ENCODE results near the gene EIF4B. TPM values are rescaled to one million over a fixed set of nuclear protein-coding genes. Genes with fewer than 3 reads are reported as not detected.
A peak's percentile ranks its signal among the peaks of the same experiment; 100 is the strongest.

EIF4B gene
- total RNA-seq, 1 donor from 2014 or later, result 324 TPM

DNA sequence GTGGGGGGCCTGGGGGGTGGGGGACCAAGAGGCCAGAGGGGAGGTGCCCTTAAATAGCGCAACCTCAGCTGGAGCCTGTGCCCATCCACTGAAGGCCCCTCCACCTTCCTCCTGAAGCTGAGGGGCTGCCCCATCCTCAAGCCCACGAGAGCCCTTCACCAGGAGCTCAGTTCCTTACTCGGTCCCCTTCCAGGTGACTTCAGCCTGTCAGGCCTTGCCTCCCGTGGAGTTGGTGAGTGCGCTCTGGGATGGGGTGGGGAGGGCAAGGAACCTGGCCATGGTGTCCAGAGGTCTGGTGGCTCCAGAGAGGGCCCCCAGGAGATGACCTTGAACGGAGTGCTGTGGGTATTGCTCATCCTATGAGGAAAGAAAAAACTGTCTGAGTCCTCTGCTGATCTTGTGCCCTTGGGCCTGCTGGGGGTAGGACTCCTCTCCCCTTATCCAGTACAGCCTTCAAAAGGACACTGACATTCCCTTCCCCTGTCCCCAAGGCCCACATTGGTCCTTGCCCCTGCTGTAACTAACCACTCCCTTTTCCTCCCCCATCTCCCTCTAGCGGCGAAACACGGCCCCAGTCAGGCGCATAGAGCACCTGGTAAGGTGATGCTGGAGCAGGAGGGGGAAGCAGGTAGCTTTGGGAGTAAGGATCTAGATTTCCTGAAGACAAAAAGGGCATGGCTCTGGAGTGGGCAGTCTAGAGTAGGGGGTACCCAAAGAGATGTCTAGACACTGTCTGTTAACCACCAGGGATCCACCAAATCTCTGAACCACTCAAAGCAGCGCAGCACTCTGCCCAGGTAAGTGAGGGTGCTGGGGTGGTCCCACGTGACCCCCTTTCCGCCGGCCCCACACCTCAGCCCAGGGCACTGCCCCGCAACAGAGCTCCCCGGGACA, 47.2 kb downstream of the EIF4B start:
- peak; percentile 81 for DNase-seq (ENCODE audit: low spot score)
- intact Hi-C loops (cut with DNase I), result no loop called here

DNA sequence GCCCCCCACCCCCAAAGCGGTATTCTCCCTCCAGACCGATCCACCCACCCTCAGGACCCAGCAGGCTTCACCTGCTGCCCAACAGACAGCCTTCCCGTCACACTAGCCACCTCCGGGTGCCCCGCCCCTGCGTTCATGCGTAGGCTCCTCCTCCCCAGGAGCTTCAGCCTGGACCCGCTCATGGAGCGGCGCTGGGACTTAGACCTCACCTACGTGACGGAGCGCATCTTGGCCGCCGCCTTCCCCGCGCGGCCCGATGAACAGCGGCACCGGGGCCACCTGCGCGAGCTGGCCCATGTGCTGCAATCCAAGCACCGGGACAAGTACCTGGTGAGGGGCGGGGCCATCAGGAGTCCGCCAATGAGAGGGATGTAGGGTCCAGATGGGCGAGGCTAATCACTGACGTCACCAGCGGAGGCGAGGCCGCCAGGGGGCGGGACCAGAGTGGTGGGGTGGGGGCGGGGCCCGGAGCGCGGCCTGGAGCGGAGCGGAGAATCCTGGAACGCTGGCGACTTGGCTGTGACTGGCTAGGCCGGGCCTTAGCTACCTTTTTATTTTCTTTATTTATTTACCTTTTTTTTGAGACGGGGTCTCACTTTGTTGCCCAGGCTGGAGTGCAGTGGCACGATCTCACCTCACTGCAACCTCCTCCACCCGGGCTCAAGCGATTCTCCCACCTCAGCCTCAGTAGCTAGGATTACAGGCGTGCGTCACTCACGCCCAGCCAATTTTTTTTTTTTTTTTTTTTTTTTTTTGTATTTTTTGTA, 48.0 kb downstream of the EIF4B start:
- DNase-seq (ENCODE audit: low spot score), result peak; percentile 98
- intact Hi-C loops (cut with DNase I), result no loop called here

DNA sequence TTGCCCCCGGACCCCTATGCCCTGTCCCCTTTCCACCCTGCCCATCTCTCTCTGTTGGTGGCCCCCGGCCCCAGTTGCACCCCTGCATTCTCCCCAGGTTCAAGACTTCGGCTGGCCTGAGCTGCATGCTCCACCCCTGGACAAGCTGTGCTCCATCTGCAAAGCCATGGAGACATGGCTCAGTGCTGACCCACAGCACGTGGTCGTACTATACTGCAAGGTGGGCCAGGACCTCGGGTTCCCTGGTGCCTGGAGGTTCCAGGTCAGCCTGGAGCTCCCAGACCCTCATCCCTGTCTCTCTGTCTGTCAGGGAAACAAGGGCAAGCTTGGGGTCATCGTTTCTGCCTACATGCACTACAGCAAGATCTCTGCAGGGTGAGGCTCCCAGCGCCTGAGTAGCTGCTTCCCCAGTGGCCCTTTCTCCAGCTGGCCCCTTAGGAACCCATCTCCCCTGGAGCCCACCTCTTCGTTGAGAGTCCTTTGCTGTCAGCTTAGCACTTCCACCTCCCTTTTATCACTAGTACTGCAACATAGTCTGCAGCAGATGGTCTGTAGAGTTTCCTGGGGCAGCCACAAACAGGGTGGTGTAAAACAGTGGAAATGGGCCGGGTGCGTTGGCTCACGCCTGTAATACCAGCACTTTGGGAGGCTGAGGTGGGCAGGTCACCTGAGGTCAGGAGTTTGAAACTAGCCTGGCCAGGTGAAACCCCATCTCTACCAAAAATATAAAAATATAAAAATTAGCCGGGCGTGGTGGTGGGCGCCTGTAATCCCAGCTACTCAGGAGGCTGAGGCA, 49.4 kb downstream of the EIF4B start:
- peak; percentile 72 for DNase-seq (ENCODE audit: low spot score)
- intact Hi-C loops (cut with DNase I), result no loop called here

DNA sequence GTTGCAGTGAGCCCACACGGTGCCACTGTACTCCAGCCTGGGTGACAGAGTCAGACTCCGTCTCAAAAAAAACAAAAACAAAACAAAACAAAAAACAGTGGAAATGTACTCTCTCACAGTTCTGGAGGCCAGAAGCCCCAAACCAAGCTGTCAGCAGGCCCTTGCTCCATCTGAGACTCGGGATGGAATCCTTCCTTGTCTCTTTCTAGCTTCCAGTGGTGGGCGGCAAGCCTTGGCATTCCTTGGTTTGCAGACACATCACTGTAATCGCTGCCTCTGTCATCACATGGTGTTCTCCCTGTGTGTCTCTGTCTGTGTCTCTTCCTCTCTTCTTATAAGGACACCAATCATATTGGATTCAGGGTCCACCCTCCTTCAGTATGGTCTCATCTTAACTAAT, 50.0 kb downstream of the EIF4B start:
- DNase-seq (ENCODE audit: low spot score), result no peak
- intact Hi-C loops (cut with DNase I), result no loop called here

DNA sequence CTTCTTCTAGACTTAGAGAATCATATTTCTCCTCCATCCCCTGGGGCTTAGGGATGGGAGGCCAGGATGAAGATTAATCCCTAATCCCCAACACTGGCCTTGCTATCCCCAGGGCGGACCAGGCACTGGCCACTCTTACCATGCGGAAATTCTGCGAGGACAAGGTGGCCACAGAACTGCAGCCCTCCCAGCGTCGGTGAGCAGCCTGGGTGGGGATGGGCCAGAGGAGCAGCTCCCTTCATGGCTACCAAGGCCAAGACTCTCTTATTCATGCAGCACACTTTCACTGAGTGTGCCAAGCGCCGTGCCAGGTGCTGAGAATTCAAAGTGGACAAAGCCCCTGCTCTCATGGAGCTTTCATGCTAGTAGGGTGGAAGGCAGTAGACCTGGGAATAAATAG, 50.6 kb downstream of the EIF4B start:
- intact Hi-C loops (cut with DNase I), result no loop called here
- peak; percentile 27 for DNase-seq (ENCODE audit: low spot score)

DNA sequence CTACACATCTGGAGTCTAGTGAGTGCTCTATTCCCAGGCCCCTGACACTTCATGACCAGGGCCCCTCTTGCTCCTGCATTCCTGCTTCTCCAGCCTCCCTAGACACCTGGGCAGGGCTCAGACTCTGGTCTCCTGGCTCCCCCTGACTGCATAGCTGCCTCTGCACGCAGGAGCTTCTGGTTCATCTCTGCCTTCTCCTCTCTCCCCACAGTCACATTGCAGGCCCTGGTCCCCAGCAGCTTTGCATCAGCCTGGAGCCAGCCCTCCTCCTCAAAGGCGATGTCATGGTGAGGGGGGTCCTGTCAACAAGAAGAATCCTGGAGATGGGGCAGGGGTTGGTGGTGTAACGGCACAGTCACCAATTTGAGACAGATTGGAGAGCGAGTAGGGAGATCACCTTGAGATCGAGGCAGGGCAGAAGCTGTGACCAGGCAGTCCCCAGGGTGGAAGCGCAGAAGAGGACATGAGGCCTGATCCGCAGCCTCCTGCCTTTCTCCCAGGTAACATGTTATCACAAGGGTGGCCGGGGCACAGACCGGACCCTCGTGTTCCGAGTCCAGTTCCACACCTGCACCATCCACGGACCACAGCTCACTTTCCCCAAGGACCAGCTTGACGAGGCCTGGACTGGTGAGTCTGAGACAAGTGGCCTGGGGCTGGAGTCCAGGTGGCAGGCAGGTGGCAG, 51.7 kb downstream of the EIF4B start:
- DNase-seq (ENCODE audit: low spot score), result peak; percentile 70

DNA sequence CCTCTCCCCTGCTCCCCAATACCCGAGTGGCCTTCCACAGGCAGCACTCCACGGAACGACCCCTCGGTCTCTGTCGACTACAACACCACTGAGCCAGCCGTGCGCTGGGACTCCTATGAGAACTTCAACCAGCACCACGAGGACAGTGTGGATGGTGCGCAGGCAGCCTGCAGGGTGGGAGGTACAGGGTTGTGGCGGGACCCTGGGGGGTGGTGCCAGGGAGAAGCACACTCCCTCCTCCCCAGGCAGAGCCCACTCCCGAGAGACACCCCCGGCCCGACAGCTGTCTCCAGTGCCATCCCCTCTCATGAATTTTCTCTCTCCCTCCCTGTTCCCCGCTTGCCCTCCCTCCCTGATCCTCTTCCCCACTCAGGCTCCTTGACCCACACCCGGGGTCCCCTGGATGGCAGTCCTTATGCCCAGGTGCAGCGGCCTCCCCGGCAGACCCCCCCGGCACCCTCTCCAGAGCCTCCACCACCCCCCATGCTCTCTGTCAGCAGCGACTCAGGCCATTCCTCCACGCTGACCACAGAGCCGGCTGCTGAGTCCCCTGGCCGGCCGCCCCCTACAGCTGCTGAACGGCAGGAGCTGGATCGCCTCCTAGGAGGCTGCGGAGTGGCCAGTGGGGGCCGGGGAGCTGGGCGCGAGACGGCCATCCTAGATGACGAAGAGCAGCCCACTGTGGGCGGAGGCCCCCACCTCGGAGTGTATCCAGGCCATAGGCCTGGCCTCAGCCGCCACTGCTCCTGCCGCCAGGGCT, 52.6 kb downstream of the EIF4B start:
- intact Hi-C loops (cut with DNase I), result no loop called here
- no peak for DNase-seq (ENCODE audit: low spot score)

More for the DNA sequence above, 51.7 kb downstream of the EIF4B start:
- intact Hi-C loops (cut with DNase I), result no loop called here

DNA sequence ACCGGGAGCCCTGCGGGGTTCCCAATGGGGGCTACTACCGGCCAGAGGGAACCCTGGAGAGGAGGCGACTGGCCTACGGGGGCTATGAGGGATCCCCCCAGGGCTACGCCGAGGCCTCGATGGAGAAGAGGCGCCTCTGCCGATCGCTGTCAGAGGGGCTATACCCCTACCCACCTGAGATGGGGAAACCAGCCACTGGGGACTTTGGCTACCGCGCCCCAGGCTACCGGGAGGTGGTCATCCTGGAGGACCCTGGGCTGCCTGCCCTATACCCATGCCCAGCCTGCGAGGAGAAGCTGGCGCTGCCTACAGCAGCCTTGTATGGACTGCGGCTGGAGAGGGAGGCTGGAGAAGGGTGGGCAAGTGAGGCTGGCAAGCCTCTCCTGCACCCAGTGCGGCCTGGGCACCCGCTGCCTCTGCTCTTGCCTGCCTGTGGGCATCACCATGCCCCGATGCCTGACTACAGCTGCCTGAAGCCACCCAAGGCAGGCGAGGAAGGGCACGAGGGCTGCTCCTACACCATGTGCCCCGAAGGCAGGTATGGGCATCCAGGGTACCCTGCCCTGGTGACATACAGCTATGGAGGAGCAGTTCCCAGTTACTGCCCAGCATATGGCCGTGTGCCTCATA, 53.3 kb downstream of the EIF4B start:
- intact Hi-C loops (cut with DNase I), result no loop called here
- peak; percentile 71 for DNase-seq (ENCODE audit: low spot score)

DNA sequence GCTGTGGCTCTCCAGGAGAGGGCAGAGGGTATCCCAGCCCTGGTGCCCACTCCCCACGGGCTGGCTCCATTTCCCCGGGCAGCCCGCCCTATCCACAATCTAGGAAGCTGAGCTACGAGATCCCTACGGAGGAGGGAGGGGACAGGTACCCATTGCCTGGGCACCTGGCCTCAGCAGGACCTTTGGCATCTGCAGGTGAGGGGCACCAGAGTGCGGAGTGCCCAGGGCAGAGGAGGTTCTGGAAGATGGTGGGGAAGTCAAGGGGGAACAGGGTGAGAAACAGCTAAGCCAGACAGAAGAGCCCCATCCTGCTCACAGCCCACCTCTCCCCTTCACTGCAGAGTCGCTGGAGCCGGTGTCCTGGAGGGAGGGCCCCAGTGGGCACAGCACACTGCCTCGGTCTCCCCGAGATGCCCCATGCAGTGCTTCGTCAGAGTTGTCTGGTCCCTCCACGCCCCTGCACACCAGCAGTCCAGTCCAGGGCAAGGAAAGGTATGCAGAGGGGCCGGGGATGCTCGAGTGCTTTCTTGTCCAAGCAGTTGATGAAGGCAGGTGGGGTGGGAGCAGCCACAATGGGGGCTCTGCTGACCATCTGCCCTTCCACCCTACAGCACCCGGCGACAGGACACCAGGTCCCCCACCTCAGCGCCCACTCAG, 53.9 kb downstream of the EIF4B start:
- intact Hi-C loops (cut with DNase I), result no loop called here

DNA sequence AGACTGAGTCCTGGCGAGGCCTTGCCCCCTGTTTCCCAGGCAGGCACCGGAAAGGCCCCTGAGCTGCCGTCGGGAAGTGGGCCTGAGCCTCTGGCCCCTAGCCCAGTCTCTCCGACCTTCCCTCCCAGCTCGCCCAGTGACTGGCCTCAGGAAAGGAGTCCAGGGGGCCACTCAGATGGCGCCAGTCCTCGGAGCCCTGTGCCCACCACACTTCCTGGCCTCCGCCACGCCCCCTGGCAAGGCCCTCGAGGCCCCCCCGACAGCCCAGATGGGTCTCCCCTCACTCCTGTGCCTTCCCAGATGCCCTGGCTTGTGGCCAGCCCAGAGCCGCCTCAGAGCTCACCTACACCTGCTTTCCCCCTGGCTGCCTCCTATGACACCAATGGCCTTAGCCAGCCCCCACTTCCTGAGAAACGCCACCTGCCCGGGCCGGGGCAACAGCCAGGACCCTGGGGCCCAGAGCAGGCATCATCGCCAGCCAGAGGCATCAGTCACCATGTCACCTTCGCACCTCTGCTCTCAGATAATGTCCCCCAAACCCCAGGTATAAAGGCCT, 54.5 kb downstream of the EIF4B start:
- peak; percentile 73 for DNase-seq (ENCODE audit: low spot score)
- intact Hi-C loops (cut with DNase I), result no loop called here

More for the DNA sequence above, 53.9 kb downstream of the EIF4B start:
- no peak for DNase-seq (ENCODE audit: low spot score)

DNA sequence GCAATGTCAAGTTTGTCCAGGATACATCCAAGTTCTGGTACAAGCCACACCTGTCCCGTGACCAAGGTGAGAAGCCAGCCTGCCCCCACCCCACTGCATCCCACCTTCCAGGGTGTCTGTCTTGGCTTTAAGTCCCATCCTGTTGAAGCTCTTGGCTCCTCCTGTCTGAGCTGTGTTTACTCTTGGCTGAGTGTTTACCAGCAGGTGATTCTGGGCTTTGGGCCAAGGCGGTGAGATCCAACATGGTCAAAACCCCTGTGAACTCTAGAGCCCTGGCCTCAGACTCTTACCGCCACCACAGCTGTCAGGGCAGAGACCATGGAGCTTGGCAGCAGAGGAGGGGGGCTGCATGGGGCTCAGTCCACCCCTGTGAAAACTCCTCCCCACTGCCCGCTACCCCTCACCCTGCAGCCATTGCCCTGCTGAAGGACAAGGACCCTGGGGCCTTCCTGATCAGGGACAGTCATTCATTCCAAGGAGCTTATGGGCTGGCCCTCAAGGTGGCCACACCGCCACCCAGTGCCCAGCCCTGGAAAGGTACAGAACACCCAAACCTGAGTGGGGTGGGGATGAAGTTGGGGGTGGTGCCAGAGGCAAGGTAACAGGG, 55.3 kb downstream of the EIF4B start:
- intact Hi-C loops (cut with DNase I), result no loop called here
- DNase-seq (ENCODE audit: low spot score), result peak; percentile 59

DNA sequence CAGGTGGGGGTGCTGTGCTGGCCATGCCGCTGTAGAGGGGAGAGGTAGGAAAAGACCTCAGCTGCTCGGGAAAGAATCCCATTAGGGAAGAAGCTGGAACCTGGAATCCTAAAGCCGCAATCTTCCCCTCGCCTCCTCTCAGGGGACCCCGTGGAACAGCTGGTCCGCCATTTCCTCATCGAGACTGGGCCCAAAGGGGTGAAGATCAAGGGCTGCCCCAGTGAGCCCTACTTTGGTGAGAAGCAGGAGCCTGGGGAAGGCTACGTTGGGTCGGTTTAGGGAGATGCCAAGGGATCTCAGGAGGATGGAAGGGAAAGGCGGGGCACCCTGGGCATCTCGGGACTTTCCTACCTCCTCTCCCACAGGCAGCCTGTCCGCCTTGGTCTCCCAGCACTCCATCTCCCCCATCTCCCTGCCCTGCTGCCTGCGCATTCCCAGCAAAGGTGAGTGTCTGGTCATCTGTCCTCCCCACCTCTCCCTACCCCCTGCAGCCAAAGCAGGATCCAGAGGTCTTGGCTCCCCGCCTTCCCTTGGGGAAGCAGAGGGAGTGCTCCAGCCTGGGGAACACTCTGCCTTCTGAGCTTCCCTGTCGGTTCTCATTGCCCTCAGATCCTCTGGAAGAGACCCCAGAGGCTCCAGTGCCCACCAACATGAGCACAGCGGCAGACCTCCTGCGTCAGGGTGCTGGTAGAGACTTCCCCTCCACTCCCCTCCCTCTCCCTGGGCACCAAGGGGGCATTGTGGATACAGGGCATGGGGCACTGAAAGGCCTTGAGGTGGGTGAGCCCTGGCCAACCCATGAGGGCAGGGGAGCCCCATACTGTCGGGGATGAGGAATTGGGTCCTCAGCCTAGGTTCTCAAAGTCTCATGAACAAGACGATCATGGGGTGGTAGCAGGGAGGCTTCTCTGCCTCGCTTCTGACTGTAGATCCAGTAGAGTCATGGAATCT, 56.0 kb downstream of the EIF4B start:
- intact Hi-C loops (cut with DNase I), result no loop called here
- DNase-seq (ENCODE audit: low spot score), result peak; percentile 70

DNA sequence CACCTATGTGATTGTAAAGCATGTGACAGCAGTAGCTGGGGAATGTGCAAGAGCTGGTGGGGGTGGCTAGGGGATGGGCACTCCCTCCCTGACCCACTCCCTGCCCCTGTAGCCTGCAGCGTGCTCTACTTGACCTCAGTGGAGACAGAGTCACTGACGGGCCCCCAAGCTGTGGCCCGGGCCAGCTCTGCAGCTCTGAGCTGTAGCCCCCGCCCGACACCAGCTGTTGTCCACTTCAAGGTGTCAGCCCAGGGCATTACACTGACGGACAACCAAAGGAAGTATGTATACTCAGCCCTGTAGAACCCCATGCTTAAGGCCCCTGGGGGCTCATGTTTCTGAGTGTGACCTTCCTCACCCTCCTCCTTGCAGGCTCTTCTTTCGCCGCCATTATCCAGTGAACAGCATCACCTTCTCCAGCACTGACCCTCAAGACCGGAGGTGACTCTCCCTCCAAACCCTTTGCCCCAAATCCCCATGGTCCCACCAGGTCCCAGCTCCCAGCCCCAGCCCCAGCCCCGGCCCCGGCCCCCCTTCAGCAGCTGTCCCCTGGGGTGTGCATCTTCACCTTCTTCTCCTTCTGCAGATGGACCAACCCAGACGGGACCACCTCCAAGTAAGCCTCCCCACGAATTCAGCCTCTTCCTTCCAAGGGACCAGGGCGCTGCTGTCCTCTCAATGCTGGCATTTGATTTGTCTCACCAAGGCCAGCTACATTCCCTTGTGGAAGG, 56.9 kb downstream of the EIF4B start:
- peak; percentile 43 for DNase-seq (ENCODE audit: low spot score)
- intact Hi-C loops (cut with DNase I), result no loop called here

DNA sequence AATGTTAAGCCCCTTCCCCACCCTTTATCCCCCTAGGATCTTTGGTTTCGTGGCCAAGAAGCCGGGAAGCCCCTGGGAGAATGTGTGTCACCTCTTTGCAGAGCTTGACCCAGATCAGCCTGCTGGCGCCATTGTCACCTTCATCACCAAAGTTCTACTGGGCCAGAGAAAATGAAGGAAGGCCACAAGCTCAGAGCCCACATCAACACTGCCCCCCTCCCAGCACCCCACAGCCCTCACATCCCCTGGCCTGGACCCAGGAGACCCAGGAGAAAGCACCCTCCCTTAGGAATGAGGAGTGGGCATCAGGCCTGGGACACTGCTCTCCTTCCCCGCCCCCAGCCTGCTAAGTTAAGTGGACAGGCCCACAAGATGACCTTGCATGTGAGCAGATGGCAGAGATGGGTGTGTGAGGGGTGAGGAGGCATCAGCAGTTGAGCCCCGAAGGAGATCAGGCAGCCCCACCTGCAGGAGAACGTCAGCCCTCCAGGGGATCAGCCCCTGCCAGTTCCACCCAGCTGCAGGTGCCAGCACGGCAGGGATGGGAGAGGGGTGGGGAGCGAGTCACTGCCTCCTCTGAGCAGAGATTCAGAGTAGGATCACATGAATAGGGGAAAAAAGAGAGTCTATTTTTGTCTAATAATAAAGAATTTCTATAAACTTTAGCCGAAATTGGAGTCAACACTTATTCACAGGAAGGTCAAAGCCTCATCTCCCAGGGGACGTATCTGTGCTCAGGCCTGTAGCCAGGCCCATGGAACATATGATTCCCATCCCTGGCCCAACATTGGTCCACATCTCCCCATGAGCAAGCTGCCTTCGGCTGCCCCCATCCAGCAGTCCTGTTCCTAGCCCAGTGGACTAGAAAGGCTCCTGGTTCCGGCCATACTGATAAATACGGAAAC, 57.7 kb downstream of the EIF4B start:
- intact Hi-C loops (cut with DNase I), result no loop called here
- DNase-seq (ENCODE audit: low spot score), result peak; percentile 75
